CD4-positive, alpha-beta T cell treated with Interleukin-4 for 1 hour (primary cell): Measurements from ENCODE around the gene KCNC4.
A peak's percentile ranks its signal among the peaks of the same experiment; 100 is the strongest.

Experiments
- DNase-seq, 2 donors: peaks; one replicate each; pipeline ENCODE4 v3.0.0-alpha.2; 2020 to 2022

Gene KCNC4

GRCh38 chr1:110233861-110234260 is 23.7 kb downstream of the KCNC4 start:
- no peak for DNase-seq

- DNase-seq: no peak
These were observed 24.6 kb downstream of the KCNC4 start for GRCh38 chr1:110234691-110235090.

GRCh38 chr1:110235181-110235833 is 25.2 kb downstream of the KCNC4 start:
- no peak for DNase-seq

GRCh38 chr1:110235834-110236682 is 25.9 kb downstream of the KCNC4 start:
- DNase-seq: peak in 1 of 2 donors; percentile 36

GRCh38 chr1:110237386-110238152 is 27.5 kb downstream of the KCNC4 start:
- no peak for DNase-seq

- DNase-seq: no peak
These were observed 29.6 kb downstream of the KCNC4 start for GRCh38 chr1:110239441-110240430.

- DNase-seq: no peak
These were observed 30.5 kb downstream of the KCNC4 start for GRCh38 chr1:110240476-110241210.

GRCh38 chr1:110241516-110241915 is 31.4 kb downstream of the KCNC4 start:
- no peak for DNase-seq

- DNase-seq: no peak
These were observed 31.9 kb downstream of the KCNC4 start for GRCh38 chr1:110242062-110242461.

GRCh38 chr1:110242731-110243130 is 32.6 kb downstream of the KCNC4 start:
- no peak for DNase-seq

- DNase-seq: no peak
These were observed 33.0 kb downstream of the KCNC4 start for GRCh38 chr1:110243146-110243545.

- DNase-seq: no peak
These were observed 33.5 kb downstream of the KCNC4 start for GRCh38 chr1:110243574-110243973.

- no peak for DNase-seq
These were observed 35.9 kb downstream of the KCNC4 start for GRCh38 chr1:110245876-110246620.

GRCh38 chr1:110248746-110249145 is 38.6 kb downstream of the KCNC4 start:
- DNase-seq: no peak

GRCh38 chr1:110249256-110249655 is 39.1 kb downstream of the KCNC4 start:
- no peak for DNase-seq

- DNase-seq: no peak
These were observed 39.9 kb downstream of the KCNC4 start for GRCh38 chr1:110250008-110250407.

GRCh38 chr1:110250749-110251148 is 40.6 kb downstream of the KCNC4 start:
- DNase-seq: no peak

GRCh38 chr1:110253213-110253612 is 43.1 kb downstream of the KCNC4 start:
- no peak for DNase-seq

- DNase-seq: no peak
These were observed 44.7 kb downstream of the KCNC4 start for GRCh38 chr1:110254604-110255391.

- no peak for DNase-seq
These were observed 45.3 kb downstream of the KCNC4 start for GRCh38 chr1:110255392-110255787.
